Dendritic cell treated with granulocyte-macrophage colony-stimulating factor and Interleukin-4, amounts not matched to agents 40 ng/mL and 50 ng/mL, for 4 days (primary cell): ENCODE results near the gene CXCL14.
A peak's percentile ranks its signal among the peaks of the same experiment; 100 is the strongest.

ENCODE experiments used
- H3K27ac Mint-ChIP-seq: one replicate; pipeline ENCODE4 v1.8.0; 2022; ENCODE audit warnings: mild to moderate bottlenecking, mixed read lengths
- H3K27me3 Mint-ChIP-seq: one replicate; pipeline ENCODE4 v1.8.0; 2022; ENCODE audit warnings: mild to moderate bottlenecking, mixed read lengths
- H3K36me3 Mint-ChIP-seq: one replicate; pipeline ENCODE4 v1.8.0; 2022; ENCODE audit warnings: low read depth, mixed read lengths
- H3K4me1 Mint-ChIP-seq: one replicate; pipeline ENCODE4 v1.8.0; 2022; ENCODE audit warnings: low read depth, mixed read lengths
- H3K4me3 Mint-ChIP-seq: one replicate; pipeline ENCODE4 v1.8.0; 2022; ENCODE audit warnings: mild to moderate bottlenecking, moderate library complexity, mixed read lengths
- H3K9me3 Mint-ChIP-seq: one replicate; pipeline ENCODE4 v1.8.0; 2022; ENCODE audit warnings: mixed read lengths
- intact Hi-C: fragments of 100-400 bp; cut with micrococcal nuclease; formaldehyde crosslinking; loops from one replicate; pipeline ENCODE4 v1.15.0; 2022

Gene CXCL14

GRCh38 chr5:135589152-135589551, 10.4 kb upstream of the CXCL14 start:
- Mint-ChIP-seq H3K27me3 (peaks cover 21% of the 10 kb centered on the region), H3K27ac (no peak overlapping the region), H3K4me1 (no peaks in the 10 kb centered on the region), H3K4me3 (no peak overlapping the region), H3K36me3 (no peaks in the 10 kb centered on the region), H3K9me3 (no peaks in the 10 kb centered on the region)
- intact Hi-C loops = no loop called here

GRCh38 chr5:135587721-135588663, 9.2 kb upstream of the CXCL14 start:
- Mint-ChIP-seq H3K36me3 (no peaks in the 10 kb centered on the region), H3K4me1 (no peaks in the 10 kb centered on the region), H3K4me3 (no peak overlapping the region), H3K27ac (no peak overlapping the region), H3K9me3 (no peaks in the 10 kb centered on the region), H3K27me3 (peaks cover 28% of the 10 kb centered on the region)
- intact Hi-C loops = no loop called here

GRCh38 chr5:135584918-135585317, 6.1 kb upstream of the CXCL14 start:
- H3K9me3 Mint-ChIP-seq = no peaks in the 10 kb centered on the region
- no peak overlapping the region for H3K4me3 Mint-ChIP-seq
- H3K27ac Mint-ChIP-seq = no peak overlapping the region
- H3K4me1 Mint-ChIP-seq = no peaks in the 10 kb centered on the region
- intact Hi-C loops = no loop called here
- H3K36me3 Mint-ChIP-seq = no peaks in the 10 kb centered on the region
- H3K27me3 Mint-ChIP-seq = peaks cover 37% of the 10 kb centered on the region

GRCh38 chr5:135584276-135584675, 5.5 kb upstream of the CXCL14 start:
- H3K27ac Mint-ChIP-seq = no peak overlapping the region
- no peak overlapping the region for H3K4me3 Mint-ChIP-seq
- peaks cover 1% of the 10 kb centered on the region for H3K4me1 Mint-ChIP-seq
- no peaks in the 10 kb centered on the region for H3K9me3 Mint-ChIP-seq
- peaks cover 42% of the 10 kb centered on the region for H3K27me3 Mint-ChIP-seq
- intact Hi-C loops = no loop called here
- H3K36me3 Mint-ChIP-seq = no peaks in the 10 kb centered on the region

GRCh38 chr5:135582099-135582781, 3.4 kb upstream of the CXCL14 start:
- intact Hi-C loops = no loop called here
- Mint-ChIP-seq H3K9me3 (no peaks in the 10 kb centered on the region), H3K27me3 (peaks cover 62% of the 10 kb centered on the region), H3K4me3 (no peak overlapping the region), H3K27ac (no peak overlapping the region), H3K4me1 (peaks cover 6% of the 10 kb centered on the region), H3K36me3 (no peaks in the 10 kb centered on the region)

GRCh38 chr5:135578305-135578684, 496 bp downstream of the CXCL14 start:
- intact Hi-C loops = no loop called here
- peak overlapping the region; percentile 14 for H3K4me3 Mint-ChIP-seq
- peaks cover 70% of the 10 kb centered on the region for H3K27me3 Mint-ChIP-seq
- H3K36me3 Mint-ChIP-seq = no peaks in the 10 kb centered on the region
- no peaks in the 10 kb centered on the region for H3K9me3 Mint-ChIP-seq
- no peak overlapping the region for H3K27ac Mint-ChIP-seq
- H3K4me1 Mint-ChIP-seq = peaks cover 12% of the 10 kb centered on the region

- H3K9me3 Mint-ChIP-seq = no peaks in the 10 kb centered on the region
- peaks cover 65% of the 10 kb centered on the region for H3K27me3 Mint-ChIP-seq
- H3K4me1 Mint-ChIP-seq = peaks cover 13% of the 10 kb centered on the region
- H3K4me3 Mint-ChIP-seq = no peak overlapping the region
- intact Hi-C loops = no loop called here
- H3K27ac Mint-ChIP-seq = no peak overlapping the region
- no peaks in the 10 kb centered on the region for H3K36me3 Mint-ChIP-seq
Observed at GRCh38 chr5:135577421-135577820, 1.4 kb downstream of the CXCL14 start.

GRCh38 chr5:135576075-135576599, 2.7 kb downstream of the CXCL14 start:
- H3K4me1 Mint-ChIP-seq = peaks cover 22% of the 10 kb centered on the region
- peaks cover 58% of the 10 kb centered on the region for H3K27me3 Mint-ChIP-seq
- H3K9me3 Mint-ChIP-seq = no peaks in the 10 kb centered on the region
- intact Hi-C loops = no loop called here
- H3K36me3 Mint-ChIP-seq = no peaks in the 10 kb centered on the region
- no peak overlapping the region for H3K4me3 Mint-ChIP-seq
- H3K27ac Mint-ChIP-seq = no peak overlapping the region

- Mint-ChIP-seq H3K27ac (no peak overlapping the region), H3K36me3 (no peaks in the 10 kb centered on the region), H3K4me1 (peaks cover 22% of the 10 kb centered on the region), H3K4me3 (no peak overlapping the region), H3K9me3 (no peaks in the 10 kb centered on the region), H3K27me3 (peaks cover 57% of the 10 kb centered on the region)
- intact Hi-C loops = no loop called here
Observed at GRCh38 chr5:135574493-135574892, 4.3 kb downstream of the CXCL14 start.

GRCh38 chr5:135571902-135572301, 6.9 kb downstream of the CXCL14 start:
- Mint-ChIP-seq H3K36me3 (no peaks in the 10 kb centered on the region), H3K27me3 (peaks cover 37% of the 10 kb centered on the region), H3K4me1 (peaks cover 16% of the 10 kb centered on the region), H3K9me3 (no peaks in the 10 kb centered on the region), H3K4me3 (no peak overlapping the region), H3K27ac (no peak overlapping the region)
- intact Hi-C loops = no loop called here

- Mint-ChIP-seq H3K36me3 (no peaks in the 10 kb centered on the region), H3K9me3 (no peaks in the 10 kb centered on the region), H3K4me1 (peaks cover 16% of the 10 kb centered on the region), H3K27ac (no peak overlapping the region), H3K27me3 (peaks cover 34% of the 10 kb centered on the region), H3K4me3 (no peak overlapping the region)
- intact Hi-C loops = no loop called here
Observed at GRCh38 chr5:135571066-135571609, 7.7 kb downstream of the CXCL14 start.

GRCh38 chr5:135570453-135570764, 8.4 kb downstream of the CXCL14 start:
- Mint-ChIP-seq H3K36me3 (no peaks in the 10 kb centered on the region), H3K4me3 (no peak overlapping the region), H3K4me1 (peaks cover 16% of the 10 kb centered on the region), H3K27me3 (peaks cover 34% of the 10 kb centered on the region), H3K27ac (no peak overlapping the region), H3K9me3 (no peaks in the 10 kb centered on the region)
- intact Hi-C loops = no loop called here

GRCh38 chr5:135569755-135570452, 8.9 kb downstream of the CXCL14 start:
- Mint-ChIP-seq H3K4me1 (peaks cover 16% of the 10 kb centered on the region), H3K4me3 (no peak overlapping the region), H3K27me3 (peaks cover 37% of the 10 kb centered on the region), H3K27ac (no peak overlapping the region), H3K9me3 (no peaks in the 10 kb centered on the region), H3K36me3 (no peaks in the 10 kb centered on the region)
- intact Hi-C loops = loop anchor here (10.0 kb wide), 1 partner anchor 155 kb away; no protein-coding TSS in a partner anchor
